Measurements from ENCODE around the gene GBF1. TPM values are rescaled to one million over a fixed set of nuclear protein-coding genes. Genes with fewer than 3 reads are reported as not detected.
"Not testable (repeated sequence)": the region's sequence is repeated elsewhere in the genome, so short reads cannot be mapped to it uniquely, and the experiment has no call there.

The GBF1 gene
- total and polyA plus RNA-seq, 2 donors (not counting 1 experiment from before 2014, with no cell fraction given) = 20.8 to 39.3 TPM

DNA sequence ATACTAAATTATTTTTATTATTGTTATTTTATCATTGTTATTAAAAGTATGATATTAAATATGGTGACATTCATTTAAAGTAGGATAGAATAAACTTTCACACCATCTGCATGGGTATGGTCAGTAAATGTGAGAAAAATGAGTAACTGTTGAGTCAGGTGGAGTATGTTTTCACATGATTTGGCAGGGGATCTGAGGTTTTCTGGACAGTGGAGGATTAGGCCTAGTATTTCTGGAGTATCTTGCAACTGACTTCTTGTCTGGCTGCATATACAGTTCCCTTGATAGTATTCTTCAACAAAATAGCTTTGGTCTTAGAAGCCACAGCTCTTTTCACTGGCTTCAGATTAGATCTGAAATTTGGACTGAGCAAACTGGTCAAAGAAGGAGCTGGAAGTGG lies 54.5 kb downstream of the GBF1 start:
- no peaks in the 10 kb centered on the region for H3K4me1 ChIP-seq (ENCODE audit: control insufficient read depth in 2 of 2, insufficient read depth in 2 of 2, low read length in 2 of 2)
- DNase-seq = no peak
- H2AFZ ChIP-seq (ENCODE audit: insufficient read depth, low read depth, low read length, poor library complexity, severe bottlenecking) = no peak overlapping the region
- H3K27ac ChIP-seq (ENCODE audit: low read length in 2 of 2) = no peak overlapping the region
- H4K20me1 ChIP-seq (ENCODE audit: control insufficient read depth, insufficient read depth, low read length, poor library complexity, severe bottlenecking) = peaks cover 25% of the 10 kb centered on the region
- H3K79me2 ChIP-seq (ENCODE audit: control insufficient read depth, insufficient read depth, low read length) = peaks cover 66% of the 10 kb centered on the region
- no peak for ATAC-seq (ENCODE audit: low read depth)
- intact Hi-C loops (cut with micrococcal nuclease) = no loop called here
- H3K9me3 ChIP-seq (ENCODE audit: control extremely low read depth in 1 of 3, control insufficient read depth in 2 of 3, insufficient read depth in 1 of 3, low read length in 2 of 3) = no peaks in the 10 kb centered on the region
- Mint-ChIP-seq H3K9me3 (ENCODE audit: insufficient read depth) (no peaks in the 10 kb centered on the region), H3K27ac (no peak overlapping the region), H3K4me3 (no peak overlapping the region), H3K27me3 (no peaks in the 10 kb centered on the region), H3K4me1 (peaks cover 8% of the 10 kb centered on the region)
- H3K27me3 ChIP-seq (replicated peaks in 1 of 4; ENCODE audit: control extremely low read depth in 1 of 4, control insufficient read depth in 3 of 4, insufficient read depth in 4 of 4, low read length in 3 of 4) = no peaks in the 10 kb centered on the region
- CTCF ChIA-PET = no interaction called here
- POLR2A ChIA-PET = no interaction called here
- H3K36me3 ChIP-seq (replicated peaks in 1 of 2; ENCODE audit: control extremely low read depth in 1 of 2, control insufficient read depth in 1 of 2, extremely low read depth in 1 of 2, insufficient read depth in 2 of 2, low read length in 1 of 2) = peaks cover under 1 to 2% of the 10 kb centered on the region in 2 experiments
- no peak for TF ChIP-seq EZH2 (IDR thresholded peaks at IDR 0.05; ENCODE audit: borderline replicate concordance, insufficient read depth, low read depth, low read length, poor library complexity, severe bottlenecking)
- TF ChIP-seq, protein P1, sequence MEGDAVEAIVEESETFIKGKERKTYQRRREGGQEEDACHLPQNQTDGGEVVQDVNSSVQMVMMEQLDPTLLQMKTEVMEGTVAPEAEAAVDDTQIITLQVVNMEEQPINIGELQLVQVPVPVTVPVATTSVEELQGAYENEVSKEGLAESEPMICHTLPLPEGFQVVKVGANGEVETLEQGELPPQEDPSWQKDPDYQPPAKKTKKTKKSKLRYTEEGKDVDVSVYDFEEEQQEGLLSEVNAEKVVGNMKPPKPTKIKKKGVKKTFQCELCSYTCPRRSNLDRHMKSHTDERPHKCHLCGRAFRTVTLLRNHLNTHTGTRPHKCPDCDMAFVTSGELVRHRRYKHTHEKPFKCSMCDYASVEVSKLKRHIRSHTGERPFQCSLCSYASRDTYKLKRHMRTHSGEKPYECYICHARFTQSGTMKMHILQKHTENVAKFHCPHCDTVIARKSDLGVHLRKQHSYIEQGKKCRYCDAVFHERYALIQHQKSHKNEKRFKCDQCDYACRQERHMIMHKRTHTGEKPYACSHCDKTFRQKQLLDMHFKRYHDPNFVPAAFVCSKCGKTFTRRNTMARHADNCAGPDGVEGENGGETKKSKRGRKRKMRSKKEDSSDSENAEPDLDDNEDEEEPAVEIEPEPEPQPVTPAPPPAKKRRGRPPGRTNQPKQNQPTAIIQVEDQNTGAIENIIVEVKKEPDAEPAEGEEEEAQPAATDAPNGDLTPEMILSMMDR (IDR thresholded peaks at IDR 0.05) = no peak
- no peak overlapping the region for H3K4me3 ChIP-seq (ENCODE audit: control extremely low read depth in 1 of 5, extremely low read depth in 1 of 5, insufficient read depth in 1 of 5, low read depth in 2 of 5, low read length in 4 of 5)
- H3K4me2 ChIP-seq (replicated peaks; ENCODE audit: low read depth, low read length, poor library complexity, severe bottlenecking) = no peak overlapping the region
- H3K9ac ChIP-seq (ENCODE audit: low read length) = no peak overlapping the region

DNA sequence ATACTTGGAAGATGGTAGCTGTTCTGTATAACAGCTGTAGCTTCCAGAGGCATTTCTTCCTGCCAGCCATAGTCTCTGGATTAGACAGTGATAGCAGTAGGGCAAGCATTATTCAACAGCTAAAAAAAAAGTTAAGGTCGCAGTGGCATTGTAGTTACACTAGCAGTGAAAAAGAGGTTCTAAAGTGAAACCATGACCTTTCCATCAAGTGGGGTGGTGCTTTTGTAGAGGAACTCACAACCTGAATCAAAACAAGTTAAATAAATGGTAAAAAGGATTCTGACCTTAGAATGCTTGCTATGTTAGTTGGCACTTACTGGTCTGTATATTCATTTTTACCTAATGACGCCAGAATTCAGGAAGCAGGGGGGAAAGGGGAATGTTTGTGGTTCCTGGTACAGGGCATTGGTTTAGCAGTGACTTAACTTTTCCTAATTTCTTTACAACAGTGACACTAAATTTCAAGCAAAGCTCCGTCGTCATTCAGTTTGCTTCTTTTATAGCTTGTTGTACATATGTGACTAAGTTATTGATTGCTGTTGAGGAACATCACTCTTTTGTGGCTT lies 55.0 kb downstream of the GBF1 start:
- Histone ChIP-seq H3K4me3 (ENCODE audit: control extremely low read depth in 1 of 5, extremely low read depth in 1 of 5, insufficient read depth in 1 of 5, low read depth in 2 of 5, low read length in 4 of 5) (no peak overlapping the region), H2AFZ (ENCODE audit: insufficient read depth, low read depth, low read length, poor library complexity, severe bottlenecking) (no peak overlapping the region), H4K20me1 (ENCODE audit: control insufficient read depth, insufficient read depth, low read length, poor library complexity, severe bottlenecking) (peaks cover 30% of the 10 kb centered on the region), H3K79me2 (ENCODE audit: control insufficient read depth, insufficient read depth, low read length) (peaks cover 66% of the 10 kb centered on the region), H3K9ac (ENCODE audit: low read length) (no peak overlapping the region), H3K4me1 (ENCODE audit: control insufficient read depth in 2 of 2, insufficient read depth in 2 of 2, low read length in 2 of 2) (no peaks in the 10 kb centered on the region), H3K9me3 (ENCODE audit: control extremely low read depth in 1 of 3, control insufficient read depth in 2 of 3, insufficient read depth in 1 of 3, low read length in 2 of 3) (no peaks in the 10 kb centered on the region), H3K27me3 (replicated peaks in 1 of 4; ENCODE audit: control extremely low read depth in 1 of 4, control insufficient read depth in 3 of 4, insufficient read depth in 4 of 4, low read length in 3 of 4) (no peaks in the 10 kb centered on the region), H3K36me3 (replicated peaks in 1 of 2; ENCODE audit: control extremely low read depth in 1 of 2, control insufficient read depth in 1 of 2, extremely low read depth in 1 of 2, insufficient read depth in 2 of 2, low read length in 1 of 2) (peaks cover 0 to 2% of the 10 kb centered on the region in 2 experiments), H3K4me2 (replicated peaks; ENCODE audit: low read depth, low read length, poor library complexity, severe bottlenecking) (no peak overlapping the region), H3K27ac (ENCODE audit: low read length in 2 of 2) (no peak overlapping the region)
- Mint-ChIP-seq H3K9me3 (ENCODE audit: insufficient read depth) (no peaks in the 10 kb centered on the region), H3K27me3 (no peaks in the 10 kb centered on the region), H3K27ac (no peak overlapping the region), H3K4me1 (peaks cover 8% of the 10 kb centered on the region), H3K4me3 (no peak overlapping the region)
- intact Hi-C loops (cut with micrococcal nuclease) = no loop called here
- TF ChIP-seq, protein P1 (IDR thresholded peaks at IDR 0.05) = no peak
- TF ChIP-seq EZH2 (IDR thresholded peaks at IDR 0.05; ENCODE audit: borderline replicate concordance, insufficient read depth, low read depth, low read length, poor library complexity, severe bottlenecking) = no peak
- CTCF ChIA-PET = no interaction called here
- ATAC-seq (ENCODE audit: low read depth) (no peak), DNase-seq (no peak)
- WGBS (ENCODE audit: insufficient coverage) = no CpG with 5 or more reads among the region's 4 CpGs
- POLR2A ChIA-PET = no interaction called here

GRCh38 chr10:102300912-102301311 lies 55.6 kb downstream of the GBF1 start:
- H3K9ac ChIP-seq (ENCODE audit: low read length); H3K4me3 ChIP-seq (ENCODE audit: control extremely low read depth in 1 of 5, extremely low read depth in 1 of 5, insufficient read depth in 1 of 5, low read depth in 2 of 5, low read length in 4 of 5); H3K9me3 Mint-ChIP-seq (ENCODE audit: insufficient read depth); POLR2A ChIA-PET; H3K27me3 ChIP-seq (replicated peaks in 1 of 4; ENCODE audit: control extremely low read depth in 1 of 4, control insufficient read depth in 3 of 4, insufficient read depth in 4 of 4, low read length in 3 of 4); H3K9me3 ChIP-seq (ENCODE audit: control extremely low read depth in 1 of 3, control insufficient read depth in 2 of 3, insufficient read depth in 1 of 3, low read length in 2 of 3); H3K4me1 ChIP-seq (ENCODE audit: control insufficient read depth in 2 of 2, insufficient read depth in 2 of 2, low read length in 2 of 2); H3K4me1 Mint-ChIP-seq; H3K36me3 ChIP-seq (replicated peaks in 1 of 2; ENCODE audit: control extremely low read depth in 1 of 2, control insufficient read depth in 1 of 2, extremely low read depth in 1 of 2, insufficient read depth in 2 of 2, low read length in 1 of 2); H3K4me3 Mint-ChIP-seq; ATAC-seq (ENCODE audit: low read depth); H2AFZ ChIP-seq (ENCODE audit: insufficient read depth, low read depth, low read length, poor library complexity, severe bottlenecking); H3K4me2 ChIP-seq (replicated peaks; ENCODE audit: low read depth, low read length, poor library complexity, severe bottlenecking); H3K27ac ChIP-seq (ENCODE audit: low read length in 2 of 2); DNase-seq; CTCF ChIA-PET; H3K27ac Mint-ChIP-seq; intact Hi-C loops (cut with micrococcal nuclease); H3K27me3 Mint-ChIP-seq: not testable (repeated sequence)
- no CpG with 5 or more reads among the region's 3 CpGs for WGBS (ENCODE audit: insufficient coverage)
- H3K79me2 ChIP-seq (ENCODE audit: control insufficient read depth, insufficient read depth, low read length) = peaks cover 68% of the 10 kb centered on the region
- H4K20me1 ChIP-seq (ENCODE audit: control insufficient read depth, insufficient read depth, low read length, poor library complexity, severe bottlenecking) = peaks cover 35% of the 10 kb centered on the region
